Pons (tissue), 1 donor: ENCODE results near the gene AFMID.
"Not testable (repeated sequence)": the region's sequence is repeated elsewhere in the genome, so short reads cannot be mapped to it uniquely, and the experiment has no call there.

Experiments
- DNase-seq: peaks from one replicate; pipeline ENCODE4 v3.0.0-alpha.2; 2016; ENCODE audit warnings: low spot score

Gene AFMID

GRCh38 chr17:78186692-78187595, at the start of gene AFMID, which contains the start of gene TK1:
TSS of gene AFMID (plus strand) at chr17:78187362. CDS start at chr17:78187371, 9 bp downstream.
TSS of gene TK1 (minus strand) at chr17:78187052. CDS start at chr17:78186994, 58 bp downstream.
- DNase-seq, result peak; percentile 96

- no peak for DNase-seq
Measured at GRCh38 chr17:78137392-78138203, 49.6 kb upstream of the AFMID start.

- DNase-seq, result no peak
Measured at GRCh38 chr17:78138204-78139060, 48.7 kb upstream of the AFMID start.

GRCh38 chr17:78139861-78140168, 47.3 kb upstream of the AFMID start:
- DNase-seq, result not testable (repeated sequence)

- no peak for DNase-seq
Measured at GRCh38 chr17:78140169-78141051, 46.8 kb upstream of the AFMID start.

GRCh38 chr17:78141437-78142118, 45.6 kb upstream of the AFMID start:
- no peak for DNase-seq

GRCh38 chr17:78142119-78142861, 44.9 kb upstream of the AFMID start:
- DNase-seq, result no peak

GRCh38 chr17:78143214-78144146, 43.7 kb upstream of the AFMID start:
- DNase-seq, result no peak

- DNase-seq, result peak; percentile 91
Measured at GRCh38 chr17:78144147-78144719, 42.9 kb upstream of the AFMID start.

GRCh38 chr17:78144736-78145641, 42.2 kb upstream of the AFMID start:
- DNase-seq, result no peak

- DNase-seq, result no peak
Measured at GRCh38 chr17:78146471-78146869, 40.7 kb upstream of the AFMID start.

GRCh38 chr17:78146881-78147280, 40.3 kb upstream of the AFMID start:
- no peak for DNase-seq

GRCh38 chr17:78147315-78147998, 39.7 kb upstream of the AFMID start:
- no peak for DNase-seq

- no peak for DNase-seq
Measured at GRCh38 chr17:78148286-78149016, 38.7 kb upstream of the AFMID start.

GRCh38 chr17:78151514-78152008, 35.6 kb upstream of the AFMID start:
- DNase-seq, result no peak
